ENCODE results near the gene SUPT20H. TPM values are rescaled to one million over a fixed set of nuclear protein-coding genes. Genes with fewer than 3 reads are reported as not detected.

SUPT20H gene
- polyA plus RNA-seq, 1 donor (not counting 4 experiments of a cell fraction or from before 2014, with no cell fraction given) = 65.4 TPM

DNA sequence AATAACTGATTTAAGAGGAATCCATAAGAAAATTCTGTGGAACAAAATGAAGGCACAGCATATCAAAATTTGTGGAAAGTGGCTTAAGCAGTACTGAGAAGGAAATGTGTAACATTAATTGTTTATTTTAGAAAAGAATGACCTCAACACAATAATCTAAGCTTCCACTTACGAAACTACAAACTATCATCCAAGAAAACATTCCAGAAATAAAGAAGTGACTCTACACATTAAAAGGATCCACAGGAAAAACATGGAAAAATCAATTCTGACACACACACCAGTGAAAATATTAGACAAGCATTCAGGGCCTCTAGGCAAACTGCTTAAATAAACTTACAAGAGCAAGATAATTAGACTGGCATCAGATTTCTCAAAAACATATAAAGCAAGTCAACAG, 44.9 kb downstream of the SUPT20H start:
- no peak for DNase-seq (ENCODE audit: low read depth, low spot score)
- no peaks in the 10 kb centered on the region for H3K4me1 ChIP-seq (ENCODE audit: control insufficient read depth, extremely low read depth, insufficient read depth, low read length)
- peaks cover 4 to 7% of the 10 kb centered on the region in 2 experiments for H3K36me3 ChIP-seq (ENCODE audit: control insufficient read depth in 2 of 2, extremely low read depth in 1 of 2, insufficient read depth in 2 of 2, low read length in 2 of 2)
- no peaks in the 10 kb centered on the region for H3K79me2 ChIP-seq (ENCODE audit: control insufficient read depth, insufficient read depth, low read length)
- TF ChIP-seq EZH2 (IDR thresholded peaks at IDR 0.05; ENCODE audit: low read length) = no peak
- TF ChIP-seq CTCF (optimal IDR thresholded peaks at IDR 0.05 in 1 of 3, IDR thresholded peaks at IDR 0.05 in 1 of 3, conservative IDR thresholded peaks at IDR 0.05 in 1 of 3; ENCODE audit: extremely low read depth in 1 of 3, insufficient read depth in 2 of 3, low read length in 3 of 3) = no peak
- no peaks in the 10 kb centered on the region for H3K9me3 ChIP-seq (ENCODE audit: control insufficient read depth, low read depth, low read length)
- H3K4me2 ChIP-seq (ENCODE audit: control insufficient read depth, extremely low read depth, insufficient read depth, low read depth, low read length) = no peak overlapping the region
- H3K27me3 ChIP-seq (ENCODE audit: control insufficient read depth, extremely low read depth, insufficient read depth, low read length) = no peaks in the 10 kb centered on the region
- no peak for FAIRE-seq
- dilution Hi-C loops (cut with MboI; ENCODE audit: extremely low pct_ligation_motif_present, low sequenced_read_pairs) = no loop called here
- H3K27ac ChIP-seq (ENCODE audit: control insufficient read depth, insufficient read depth, low read length) = no peak overlapping the region
- no peak overlapping the region for H2AFZ ChIP-seq (ENCODE audit: control insufficient read depth, low read length)
- H3K9me1 ChIP-seq (ENCODE audit: control insufficient read depth, extremely low read depth, insufficient read depth, low read length) = no peaks in the 10 kb centered on the region
- H4K20me1 ChIP-seq (ENCODE audit: control insufficient read depth, extremely low read depth, insufficient read depth, low read length) = no peaks in the 10 kb centered on the region
- no peak overlapping the region for H3K9ac ChIP-seq (ENCODE audit: control insufficient read depth, extremely low read depth, insufficient read depth, low read length)
- H3K4me3 ChIP-seq (ENCODE audit: control insufficient read depth in 2 of 3, extremely low read depth in 1 of 3, insufficient read depth in 2 of 3, low read depth in 1 of 3, low read length in 3 of 3) = no peak overlapping the region

- Histone ChIP-seq H3K9me1 (ENCODE audit: control insufficient read depth, extremely low read depth, insufficient read depth, low read length) (no peaks in the 10 kb centered on the region), H3K36me3 (ENCODE audit: control insufficient read depth in 2 of 2, extremely low read depth in 1 of 2, insufficient read depth in 2 of 2, low read length in 2 of 2) (peaks cover 6 to 9% of the 10 kb centered on the region in 2 experiments), H3K9ac (ENCODE audit: control insufficient read depth, extremely low read depth, insufficient read depth, low read length) (no peak overlapping the region), H3K27me3 (ENCODE audit: control insufficient read depth, extremely low read depth, insufficient read depth, low read length) (no peaks in the 10 kb centered on the region), H4K20me1 (ENCODE audit: control insufficient read depth, extremely low read depth, insufficient read depth, low read length) (no peaks in the 10 kb centered on the region), H3K79me2 (ENCODE audit: control insufficient read depth, insufficient read depth, low read length) (no peaks in the 10 kb centered on the region), H3K4me3 (ENCODE audit: control insufficient read depth in 2 of 3, extremely low read depth in 1 of 3, insufficient read depth in 2 of 3, low read depth in 1 of 3, low read length in 3 of 3) (no peak overlapping the region), H2AFZ (ENCODE audit: control insufficient read depth, low read length) (no peak overlapping the region), H3K27ac (ENCODE audit: control insufficient read depth, insufficient read depth, low read length) (no peak overlapping the region), H3K4me2 (ENCODE audit: control insufficient read depth, extremely low read depth, insufficient read depth, low read depth, low read length) (no peak overlapping the region), H3K4me1 (ENCODE audit: control insufficient read depth, extremely low read depth, insufficient read depth, low read length) (no peaks in the 10 kb centered on the region), H3K9me3 (ENCODE audit: control insufficient read depth, low read depth, low read length) (no peaks in the 10 kb centered on the region)
- DNase-seq (ENCODE audit: low read depth, low spot score) (no peak), FAIRE-seq (no peak)
- dilution Hi-C loops (cut with MboI; ENCODE audit: extremely low pct_ligation_motif_present, low sequenced_read_pairs) = no loop called here
- TF ChIP-seq CTCF (optimal IDR thresholded peaks at IDR 0.05 in 1 of 3, IDR thresholded peaks at IDR 0.05 in 1 of 3, conservative IDR thresholded peaks at IDR 0.05 in 1 of 3; ENCODE audit: extremely low read depth in 1 of 3, insufficient read depth in 2 of 3, low read length in 3 of 3) (no peak), EZH2 (IDR thresholded peaks at IDR 0.05; ENCODE audit: low read length) (no peak)
These were observed 47.7 kb downstream of the SUPT20H start for GRCh38 chr13:37011788-37012187.

Measured in keratinocyte (primary cell).